Sigmoid colon (tissue), 4 donors: Measurements from ENCODE around the gene CLDN4.

Experiments used
- CTCF ChIP-seq, 4 experiments: fragments of 450-650 bp in 3 of 4; fragments of 200-600 bp in 1 of 4; IDR thresholded peaks; one replicate each; pipeline ENCODE4 v1.5.1; 2016 to 2019; ENCODE audit warnings: antibody characterized with exemption in 4 of 4, mild to moderate bottlenecking in 3 of 4, moderate library complexity in 2 of 4
- POLR2A ChIP-seq, 2 donors: fragments of 450-650 bp; IDR thresholded peaks; one replicate each; pipeline ENCODE4 v1.6.1; 2016; ENCODE audit warnings: antibody characterized with exemption in 2 of 2, mild to moderate bottlenecking in 2 of 2, moderate library complexity in 2 of 2
- POLR2AphosphoS5 ChIP-seq, 4 donors: sonication (generic); formaldehyde crosslinking; IDR thresholded peaks; one replicate each; pipeline ENCODE4 v1.6.1; 2017; ENCODE audit warnings: antibody characterized with exemption in 4 of 4

- TF ChIP-seq CTCF (IDR thresholded peaks at IDR 0.05) = no peak
- no peak for TF ChIP-seq POLR2AphosphoS5 (IDR thresholded peaks at IDR 0.05)
- no peak for TF ChIP-seq POLR2A (IDR thresholded peaks at IDR 0.05)
These were observed 28.3 kb upstream of the CLDN4 start for GRCh38 chr7:73802459-73802858.
